Measurements from ENCODE around the gene GOLT1A.

- TF ChIP-seq CTCF (conservative IDR thresholded peaks at IDR 0.05; ENCODE audit: low read length) (no peak), EZH2phosphoT487 (IDR thresholded peaks at IDR 0.05; ENCODE audit: borderline replicate concordance) (no peak)
Measured at GRCh38 chr1:204261266-204261665, 47.5 kb upstream of the GOLT1A start.
